GM21367 (cell line): Measurements from ENCODE around the gene DDX1.
A peak's percentile ranks its signal among the peaks of the same experiment; 100 is the strongest.

ENCODE experiments used
- ATAC-seq: cut with Tn5 transposase; IDR thresholded peaks from one replicate; pipeline ENCODE4 v1.9.1; 2021; ENCODE audit not compliant: unreplicated experiment

Gene DDX1

GRCh38 chr2:15562354-15563031 lies 29.2 kb upstream of the DDX1 start:
- ATAC-seq, result no peak

DNA sequence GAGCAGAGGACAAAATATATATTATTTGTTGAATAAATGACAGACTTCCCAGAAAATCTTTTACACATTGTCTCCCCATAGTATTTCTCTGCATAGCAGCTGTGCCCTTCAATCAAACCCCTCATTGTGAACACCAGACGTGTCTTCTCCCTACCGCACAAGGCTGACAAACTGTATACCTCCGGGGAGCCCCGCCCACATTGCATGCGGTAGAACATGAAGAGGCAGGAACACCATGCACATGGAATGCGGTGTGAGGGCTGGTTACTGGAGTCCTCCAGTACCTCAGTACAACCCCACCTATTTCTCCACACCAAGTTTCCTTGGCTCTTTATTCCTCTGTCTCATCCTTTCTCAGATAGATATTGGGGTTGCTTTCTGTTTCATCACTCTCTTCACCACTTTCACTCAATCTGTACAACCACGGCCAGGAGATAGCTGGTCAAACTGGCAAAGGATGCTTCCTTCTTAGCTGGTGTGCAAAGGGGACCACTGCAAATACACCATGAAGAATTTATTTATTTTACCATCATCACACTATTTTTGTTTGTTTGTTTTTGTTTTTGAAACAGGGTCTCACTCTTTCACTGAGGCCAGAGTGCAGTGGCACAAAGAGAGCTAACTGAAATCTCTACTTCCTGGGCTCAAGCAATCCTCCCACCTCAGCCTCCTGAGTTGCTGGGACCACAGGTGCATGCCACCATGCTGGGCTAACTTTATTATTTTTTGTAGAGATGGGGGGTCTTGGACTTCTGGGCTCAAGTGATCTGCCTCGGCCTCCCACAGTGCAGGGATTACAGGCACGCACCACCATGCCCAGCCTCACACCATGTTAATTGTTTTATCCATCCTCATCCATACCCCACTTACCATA lies 28.2 kb upstream of the DDX1 start:
- no peak for ATAC-seq

- no peak for ATAC-seq
Measured at GRCh38 chr2:15565392-15565791, 26.3 kb upstream of the DDX1 start.

DNA sequence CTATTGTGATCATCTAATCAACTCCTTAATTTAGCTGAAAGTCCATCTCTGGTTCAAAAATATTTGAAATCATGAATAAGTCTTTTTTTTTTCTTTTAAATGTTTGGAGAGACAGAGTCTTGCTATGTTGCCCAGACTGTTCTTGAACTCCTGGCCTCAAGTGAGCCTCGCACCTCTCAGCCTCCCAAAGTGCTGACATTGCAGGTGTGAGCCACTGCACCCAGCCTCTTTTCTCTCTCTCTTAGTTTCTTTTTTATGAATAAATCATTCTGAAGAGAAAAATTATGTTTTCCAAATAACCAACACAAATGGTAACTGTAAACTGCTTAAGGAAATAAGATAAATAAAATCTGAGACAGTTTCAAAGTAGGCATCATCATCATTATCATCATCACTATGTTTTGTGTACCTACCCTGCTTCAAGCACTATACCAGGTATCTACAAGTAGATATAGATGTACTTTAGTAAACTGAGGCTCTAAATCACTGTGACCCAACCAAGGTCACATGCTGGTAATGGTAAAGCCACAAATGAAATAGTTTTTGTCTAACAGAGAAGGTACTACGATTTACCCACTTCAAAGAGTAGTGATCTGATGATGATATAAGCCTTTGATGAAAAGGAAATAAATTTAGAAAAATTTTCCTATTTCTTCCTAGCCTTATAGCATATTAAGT lies 25.5 kb upstream of the DDX1 start:
- ATAC-seq, result no peak

DNA sequence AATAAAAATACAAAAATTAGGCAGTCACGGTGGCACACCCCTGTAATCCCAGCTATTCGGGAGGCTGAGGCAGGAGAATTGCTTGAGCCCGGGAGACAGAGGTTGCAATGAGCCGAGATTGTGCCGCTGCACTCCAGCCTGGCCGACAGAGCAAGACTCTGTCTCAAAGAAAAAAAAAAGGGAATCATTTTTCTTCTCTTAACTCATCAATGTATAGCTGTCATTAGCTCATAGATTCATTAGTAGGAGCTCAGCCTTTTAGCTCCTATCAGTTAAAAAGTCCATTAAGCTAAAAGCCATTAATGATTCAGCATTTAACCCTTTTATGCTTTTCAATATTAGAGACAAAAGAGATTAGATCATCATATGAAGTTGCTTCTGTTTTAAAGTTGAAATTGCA lies 24.8 kb upstream of the DDX1 start:
- ATAC-seq, result no peak

GRCh38 chr2:15568874-15569273 lies 22.8 kb upstream of the DDX1 start:
- no peak for ATAC-seq

DNA sequence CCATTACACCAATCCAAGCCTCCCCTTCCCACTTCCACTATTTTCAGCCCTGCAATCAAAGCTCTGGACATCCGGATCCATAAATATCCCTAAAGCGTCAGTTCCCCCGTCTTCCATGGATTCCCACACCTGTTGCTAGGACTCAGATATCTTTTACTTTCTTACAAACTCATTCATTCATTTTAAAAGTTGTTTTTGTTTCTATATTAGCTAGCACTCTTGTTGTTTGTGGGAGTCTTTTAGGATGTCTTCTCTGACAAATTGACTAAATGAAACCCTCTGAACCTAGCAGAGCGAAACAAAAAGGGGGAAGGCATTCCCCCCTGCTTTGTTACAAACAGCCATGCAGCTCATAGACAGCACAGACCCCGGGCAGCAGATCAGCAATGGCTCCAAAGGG lies 21.6 kb upstream of the DDX1 start:
- no peak for ATAC-seq

- no peak for ATAC-seq
Measured at GRCh38 chr2:15571729-15572128, 19.9 kb upstream of the DDX1 start.

GRCh38 chr2:15577071-15577735 lies 14.5 kb upstream of the DDX1 start:
- peak; percentile 93 for ATAC-seq

GRCh38 chr2:15579641-15580040 lies 12.0 kb upstream of the DDX1 start:
- ATAC-seq, result no peak

DNA sequence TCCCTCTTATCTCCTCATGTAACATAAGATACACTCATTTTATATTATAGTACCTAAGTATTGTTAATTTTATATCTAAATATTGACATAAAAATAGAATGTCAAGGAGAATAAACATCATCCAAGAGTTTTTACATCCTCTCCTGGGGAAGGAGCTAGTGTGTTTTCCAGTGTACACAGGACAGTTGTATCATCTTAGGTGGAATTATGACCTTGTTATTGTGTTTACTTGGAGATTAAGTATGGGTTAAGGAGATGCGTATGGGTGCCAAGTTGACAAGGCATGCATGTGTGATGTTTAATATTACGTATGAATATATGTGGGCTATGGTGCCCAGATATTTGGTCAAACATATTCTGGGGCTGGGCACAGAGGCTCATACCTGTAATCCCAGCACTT lies 11.2 kb upstream of the DDX1 start:
- no peak for ATAC-seq

DNA sequence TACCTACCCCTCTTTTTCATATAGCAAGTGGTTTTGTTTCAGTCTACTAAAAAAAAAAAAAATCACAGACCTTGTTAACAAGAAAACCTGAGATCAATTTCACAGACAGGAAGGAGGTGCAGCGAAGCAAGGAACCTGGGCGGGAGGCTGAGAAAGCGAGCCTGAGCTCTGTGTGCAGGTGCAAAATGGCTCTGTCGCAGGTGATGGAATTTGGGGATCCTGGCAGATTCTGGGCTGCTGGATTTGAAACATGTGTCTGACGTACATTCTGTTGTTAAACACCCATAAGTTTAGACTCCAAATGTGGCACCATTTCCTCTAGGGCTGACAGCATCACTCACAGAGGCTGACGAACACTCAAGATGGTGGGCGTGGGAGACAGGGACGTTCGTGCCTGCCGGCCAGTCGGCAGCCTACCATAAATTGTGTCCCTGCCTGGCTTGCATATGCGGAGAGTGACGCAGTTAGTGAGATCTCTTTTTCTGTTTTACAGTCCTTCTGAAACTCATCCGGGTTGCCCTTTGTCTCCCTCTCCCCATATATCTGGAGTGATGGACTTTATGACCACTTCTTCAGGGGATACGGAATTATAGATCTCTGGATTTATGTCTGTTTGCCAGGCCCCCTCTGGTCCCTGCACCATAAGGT lies 8.8 kb upstream of the DDX1 start:
- no peak for ATAC-seq

GRCh38 chr2:15583826-15584225 lies 7.8 kb upstream of the DDX1 start:
- no peak for ATAC-seq

DNA sequence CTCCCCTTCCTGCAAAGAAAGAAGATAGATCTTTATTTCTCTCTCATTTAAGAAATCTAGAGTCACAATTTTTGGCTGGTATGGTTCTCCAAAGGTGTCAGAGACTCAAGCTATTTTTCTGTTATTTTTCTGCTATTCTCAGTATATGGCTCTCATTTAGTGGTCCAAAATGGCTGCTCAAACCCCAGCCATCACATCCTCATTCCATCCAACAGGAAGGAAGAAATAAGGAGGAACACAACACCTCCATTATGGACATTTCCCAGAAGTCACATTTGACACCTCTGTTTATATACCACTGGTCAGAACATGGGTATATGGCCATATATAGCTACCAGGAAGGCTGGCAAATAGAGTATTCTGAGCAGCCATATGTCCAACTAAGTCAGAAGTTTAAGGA lies 7.4 kb upstream of the DDX1 start:
- no peak for ATAC-seq

DNA sequence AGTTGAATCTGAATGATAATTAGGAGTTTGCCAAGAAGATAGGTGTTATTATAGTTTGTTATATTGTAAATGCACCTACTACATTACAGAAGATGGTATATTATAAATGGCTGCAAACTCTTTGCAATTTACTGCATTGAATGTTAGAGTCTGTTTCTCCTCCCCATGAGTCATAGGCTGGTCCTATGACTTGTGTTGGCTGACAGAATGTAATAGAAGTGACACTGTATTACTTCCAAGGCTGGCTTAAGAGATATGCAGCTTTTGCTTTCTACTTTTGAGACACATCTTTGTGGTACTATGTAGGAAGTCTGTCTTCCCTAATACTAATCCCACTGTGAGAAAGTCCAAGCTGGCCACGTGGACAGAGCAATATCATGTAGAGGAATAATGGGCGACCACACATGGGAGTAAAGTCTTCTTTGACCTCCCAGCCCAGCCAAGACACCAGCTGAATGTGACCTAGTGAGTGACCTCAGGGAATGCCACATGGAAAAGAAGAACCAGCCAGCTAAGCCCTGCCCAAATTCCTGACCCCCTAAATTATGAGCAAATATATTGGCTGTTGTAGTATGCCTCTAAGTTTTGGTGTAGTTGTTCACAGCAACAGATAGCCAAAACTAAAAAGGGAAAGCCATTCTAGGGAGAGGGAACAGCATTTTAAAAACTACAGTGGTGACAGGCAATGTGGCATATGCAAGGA lies 6.8 kb upstream of the DDX1 start:
- no peak for ATAC-seq

GRCh38 chr2:15588329-15588919 lies 3.2 kb upstream of the DDX1 start:
- ATAC-seq, result no peak

DNA sequence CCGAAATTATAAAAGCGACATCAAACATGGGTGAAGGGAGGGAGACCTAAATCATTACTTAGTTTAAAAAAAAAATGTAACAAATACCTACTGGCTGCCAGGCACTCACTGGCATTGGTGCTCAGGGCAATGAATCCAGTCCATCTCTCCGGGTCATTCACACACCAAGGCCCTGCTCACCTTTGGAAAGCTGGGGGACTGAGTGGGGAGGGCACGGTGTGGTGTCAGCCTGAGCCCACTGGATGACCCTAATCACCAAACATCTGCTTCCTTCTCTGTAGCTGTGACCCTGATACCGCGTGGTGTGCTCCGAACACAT lies 336 bp upstream of the DDX1 start:
- no peak for ATAC-seq

DNA sequence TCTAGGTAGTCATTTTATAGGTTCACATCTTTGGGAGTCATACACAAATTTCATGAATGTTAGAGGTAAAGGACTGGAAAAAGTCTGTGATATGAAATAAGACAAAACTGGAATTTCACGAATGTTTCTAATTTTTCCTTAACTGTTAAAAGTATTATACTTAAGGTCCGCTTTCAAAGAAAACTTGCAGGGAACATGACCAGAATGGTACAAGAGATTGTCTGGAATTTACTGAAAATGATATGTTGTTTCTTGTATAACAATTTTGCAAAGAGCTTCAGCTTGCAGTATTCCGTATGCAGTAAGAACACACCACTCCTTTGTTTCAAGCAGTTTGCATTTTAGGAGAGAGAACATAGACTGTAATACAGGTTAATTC lies 1.6 kb downstream of the DDX1 start:
- ATAC-seq, result no peak

DNA sequence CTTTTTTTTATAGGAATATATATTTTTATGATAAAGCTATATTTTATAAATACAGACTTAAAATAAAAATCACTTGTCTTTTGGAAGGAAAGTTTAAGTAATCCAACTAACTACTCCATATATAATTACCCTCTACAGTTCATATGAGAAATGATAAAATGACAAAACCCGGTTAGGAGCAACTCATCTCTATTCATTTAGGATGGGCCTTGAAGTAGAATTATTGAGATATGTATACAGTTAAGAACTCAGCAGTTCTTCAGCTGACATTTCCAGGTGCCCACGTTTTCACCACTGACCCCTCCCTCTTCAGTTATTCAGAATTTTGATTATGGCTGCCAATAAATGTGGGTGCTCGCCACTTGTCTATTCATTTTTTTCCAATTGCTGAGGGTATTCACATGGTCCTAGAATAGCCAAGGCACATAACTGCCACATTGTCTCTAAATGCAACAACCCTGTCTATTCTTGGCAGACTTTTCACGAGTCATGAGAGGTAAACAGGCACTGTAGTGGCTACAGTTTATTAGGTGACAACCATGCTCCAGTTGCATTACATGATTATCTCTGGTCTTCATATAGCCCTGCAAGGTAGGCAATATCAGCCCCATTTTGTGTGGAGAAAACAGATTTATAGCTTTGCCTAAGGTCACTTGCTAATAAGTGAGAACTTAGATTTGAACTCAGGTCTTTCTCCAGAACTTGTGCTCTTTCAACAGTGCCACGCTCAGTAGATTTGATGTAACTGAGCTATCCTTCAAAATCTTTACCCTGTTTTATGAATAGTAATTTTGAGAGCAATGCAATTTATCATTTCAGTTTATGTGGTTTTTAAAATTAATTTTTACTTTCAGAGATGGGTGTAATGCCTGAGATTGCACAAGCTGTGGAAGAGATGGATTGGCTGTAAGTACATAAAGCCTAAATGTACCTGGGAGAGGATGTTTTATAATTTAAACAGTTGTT lies 2.9 kb downstream of the DDX1 start:
- no peak for ATAC-seq
